Activated CD4-positive, alpha-beta T cell treated with anti-CD3 and anti-CD28 coated beads for 48 hours (primary cell): ENCODE data around the gene OR13C2.
"Not testable (repeated sequence)": the region's sequence is repeated elsewhere in the genome, so short reads cannot be mapped to it uniquely, and the experiment has no call there.

Source experiments
- DNase-seq: peaks from one replicate; pipeline ENCODE4 v3.0.0-alpha.2; 2020

OR13C2 gene, protein sequence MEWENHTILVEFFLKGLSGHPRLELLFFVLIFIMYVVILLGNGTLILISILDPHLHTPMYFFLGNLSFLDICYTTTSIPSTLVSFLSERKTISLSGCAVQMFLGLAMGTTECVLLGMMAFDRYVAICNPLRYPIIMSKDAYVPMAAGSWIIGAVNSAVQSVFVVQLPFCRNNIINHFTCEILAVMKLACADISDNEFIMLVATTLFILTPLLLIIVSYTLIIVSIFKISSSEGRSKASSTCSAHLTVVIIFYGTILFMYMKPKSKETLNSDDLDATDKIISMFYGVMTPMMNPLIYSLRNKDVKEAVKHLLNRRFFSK

DNA sequence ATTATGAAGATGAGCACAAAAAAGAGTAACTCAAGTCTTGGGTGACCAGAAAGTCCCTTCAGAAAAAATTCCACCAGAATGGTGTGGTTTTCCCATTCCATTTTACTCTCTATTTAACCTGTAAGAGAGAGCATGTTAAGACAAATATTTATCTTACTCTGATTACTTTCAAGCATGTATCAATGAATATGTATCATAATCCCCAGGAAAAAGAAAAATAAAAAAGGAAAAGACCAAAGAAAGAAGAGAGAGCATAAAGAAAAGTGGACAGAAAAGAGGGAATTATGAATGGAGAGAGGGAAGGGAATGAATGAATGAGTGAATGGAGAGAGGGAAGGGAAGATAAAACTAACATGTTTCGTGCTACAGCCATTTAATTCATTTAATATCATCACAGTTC is at the start of gene OR13C2:
Gene OR13C2 (minus strand): TSS at position 101 of the 400 bp plus-strand sequence. CDS start 0 bp downstream, at position 101.
- DNase-seq: not testable (repeated sequence)

DNA sequence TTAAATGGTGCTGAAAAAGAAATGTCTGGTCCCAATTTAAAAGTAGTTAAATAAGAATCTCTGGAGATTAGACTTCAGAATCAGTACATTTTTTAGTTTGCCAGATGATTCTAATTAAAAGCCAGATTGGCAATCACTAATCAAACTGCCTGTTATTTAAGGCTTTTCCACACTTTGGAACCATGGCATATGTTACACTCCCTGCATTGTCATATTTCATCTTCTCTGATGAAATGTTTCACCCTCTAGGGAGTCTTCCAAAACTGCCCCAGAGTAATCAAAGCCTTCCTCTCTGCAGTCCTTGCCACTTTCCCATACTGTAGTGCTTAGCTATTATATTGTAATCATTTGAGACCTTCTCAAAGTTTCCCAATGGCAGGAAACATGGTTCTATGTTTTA is 30.0 kb upstream of the OR13C2 start:
- DNase-seq: no peak

DNA sequence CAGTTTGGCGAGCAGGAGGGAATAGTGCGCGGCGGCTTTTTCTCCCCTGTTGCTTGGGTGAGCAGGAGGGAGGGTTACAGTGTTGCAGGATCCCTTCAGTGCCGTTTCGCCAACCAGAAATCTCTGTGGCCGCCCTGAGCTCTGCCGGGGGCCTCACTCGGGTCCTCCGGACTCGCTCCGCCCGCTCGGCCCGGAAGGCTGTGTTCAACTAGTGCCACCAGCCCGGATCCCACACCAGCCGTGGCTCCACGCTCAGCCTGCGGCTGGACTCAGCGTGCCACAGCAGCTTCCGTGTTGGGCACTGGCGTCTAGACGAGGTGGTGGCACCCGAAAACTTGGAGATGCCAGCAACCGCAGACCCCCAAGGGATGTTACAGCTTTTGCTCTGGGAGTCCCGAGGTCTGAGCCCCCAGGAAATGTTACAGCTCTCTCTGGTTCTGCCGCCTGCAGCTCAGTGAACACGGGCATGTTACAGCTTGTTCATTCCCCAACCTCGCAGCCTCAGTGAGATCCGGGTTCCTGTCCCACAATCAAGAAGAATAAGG is 28.6 kb upstream of the OR13C2 start:
- DNase-seq: no peak

DNA sequence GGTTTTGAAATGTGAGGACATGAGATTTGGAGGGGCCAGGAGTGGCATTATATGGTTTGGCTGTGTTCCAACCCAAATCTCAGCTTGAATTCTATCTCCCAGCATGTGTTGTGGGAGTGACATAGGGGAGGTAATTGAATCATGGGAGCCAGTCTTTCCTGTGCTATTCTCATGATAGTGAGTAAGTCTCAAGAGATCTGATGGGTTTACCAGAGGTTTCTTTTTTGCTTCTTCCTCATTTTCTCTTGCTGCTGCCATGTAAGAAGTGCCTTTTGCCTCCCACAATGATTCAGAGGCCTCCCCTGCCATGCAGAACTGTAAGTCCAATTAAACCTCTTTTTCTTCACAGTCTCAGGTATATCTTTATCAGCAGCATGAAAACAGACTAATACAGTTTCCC is 20.5 kb upstream of the OR13C2 start:
- DNase-seq: not testable (repeated sequence)

DNA sequence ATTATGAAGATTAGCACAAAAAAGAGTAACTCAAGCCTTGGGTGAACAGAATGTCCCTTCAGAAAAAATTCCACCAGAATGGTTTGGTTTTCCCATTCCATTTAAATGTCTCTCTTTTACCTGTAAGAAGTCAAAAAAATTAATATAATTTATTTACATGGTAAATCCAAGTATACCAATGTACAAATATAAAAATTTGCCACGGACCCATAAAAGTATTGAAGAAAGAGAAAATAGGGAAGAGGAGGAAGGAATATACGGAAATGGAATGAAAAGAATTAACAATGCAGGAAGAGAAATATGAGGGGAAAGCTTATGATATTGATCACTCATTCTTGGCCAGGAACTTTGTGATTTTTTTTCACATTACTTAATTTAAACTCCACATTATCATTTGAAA is 12.7 kb upstream of the OR13C2 start, which contains the start of gene OR13C9:
Gene OR13C9 (minus strand): TSS at position 101 of the 400 bp plus-strand sequence. CDS start 0 bp downstream, at position 101.
- DNase-seq: no peak

DNA sequence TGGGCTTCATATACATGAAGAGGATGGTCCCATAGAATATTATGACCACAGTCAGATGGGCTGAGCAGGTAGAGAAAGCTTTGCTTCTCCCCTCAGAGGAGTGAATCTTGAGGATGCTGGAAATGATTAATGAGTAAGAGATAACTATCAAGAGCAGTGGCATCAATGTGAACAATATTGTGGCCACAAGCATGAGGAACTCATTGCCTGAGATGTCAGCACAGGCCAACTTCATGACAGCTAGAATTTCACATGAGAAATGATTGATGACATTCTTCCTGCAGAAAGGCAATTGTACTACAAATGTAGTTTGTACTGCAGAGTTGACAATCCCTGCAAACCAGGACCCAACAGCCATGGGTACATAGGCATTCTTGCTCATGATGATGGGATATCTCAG is 12.0 kb upstream of the OR13C2 start:
- no peak for DNase-seq

DNA sequence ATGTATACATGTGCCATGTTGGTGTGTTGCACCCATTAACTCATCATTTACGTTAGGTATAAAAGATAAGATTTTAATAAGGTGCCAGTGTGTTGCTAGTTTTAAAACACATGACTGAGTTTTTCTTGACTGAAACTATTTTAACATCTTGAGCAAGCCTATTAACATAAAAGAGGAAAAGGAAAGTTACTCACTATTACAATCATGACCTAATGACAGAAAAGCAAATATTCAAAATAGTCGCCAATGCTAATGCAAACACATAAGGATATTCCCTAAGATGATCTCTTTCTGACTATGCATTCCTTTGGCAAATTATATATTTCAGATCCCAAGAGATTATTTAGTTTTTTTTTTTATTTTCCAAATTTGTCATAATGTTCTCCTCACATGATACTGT is 5.8 kb upstream of the OR13C2 start:
- DNase-seq: no peak

DNA sequence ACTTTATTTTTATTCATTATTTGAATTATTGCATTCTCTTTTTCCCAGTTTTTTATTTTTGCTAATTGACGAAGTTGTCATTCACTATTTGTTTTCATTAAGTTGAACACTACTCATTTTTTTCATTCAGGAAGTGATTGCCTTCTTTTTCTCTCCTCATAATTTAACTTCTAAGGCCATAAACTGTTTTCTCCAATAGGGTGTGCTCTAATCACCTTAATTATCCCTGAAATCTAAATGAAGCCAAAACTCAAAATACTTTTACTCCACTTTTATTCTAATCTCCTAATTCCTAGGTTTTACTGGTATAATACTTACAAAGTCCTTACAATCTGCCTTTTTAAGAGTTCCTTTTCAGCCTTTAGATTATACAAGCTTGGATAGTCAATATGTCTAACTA is 2.9 kb upstream of the OR13C2 start:
- DNase-seq: no peak

DNA sequence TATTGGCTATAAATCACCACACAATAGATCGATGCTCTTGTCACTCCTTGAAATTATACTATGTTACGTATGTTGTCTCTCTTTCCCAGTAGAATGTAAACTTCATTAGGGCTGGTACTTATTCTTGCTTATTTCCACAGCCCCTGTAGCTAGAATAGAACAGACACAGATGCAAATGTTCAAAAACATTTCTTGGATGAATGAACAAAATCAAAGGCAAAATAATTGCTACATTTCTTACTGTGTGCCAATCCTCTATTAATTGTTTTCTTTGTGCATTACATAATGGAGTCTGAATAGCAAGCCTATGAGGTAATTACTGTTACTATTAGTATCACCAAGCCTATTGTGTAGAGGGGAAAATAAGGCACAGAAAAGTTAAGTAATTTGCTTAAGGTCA is 725 bp upstream of the OR13C2 start:
- no peak for DNase-seq

DNA sequence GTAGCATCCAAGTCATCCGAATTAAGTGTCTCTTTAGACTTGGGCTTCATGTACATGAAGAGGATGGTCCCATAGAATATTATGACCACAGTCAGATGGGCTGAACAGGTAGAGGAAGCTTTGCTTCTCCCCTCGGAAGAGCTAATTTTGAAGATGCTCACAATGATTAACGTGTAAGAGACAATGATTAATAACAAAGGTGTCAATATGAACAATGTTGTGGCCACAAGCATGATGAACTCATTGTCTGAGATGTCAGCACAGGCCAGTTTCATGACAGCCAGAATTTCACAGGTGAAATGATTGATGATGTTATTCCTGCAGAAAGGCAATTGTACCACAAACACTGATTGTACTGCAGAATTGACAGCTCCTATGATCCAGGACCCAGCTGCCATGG is 626 bp downstream of the OR13C2 start:
- no peak for DNase-seq

DNA sequence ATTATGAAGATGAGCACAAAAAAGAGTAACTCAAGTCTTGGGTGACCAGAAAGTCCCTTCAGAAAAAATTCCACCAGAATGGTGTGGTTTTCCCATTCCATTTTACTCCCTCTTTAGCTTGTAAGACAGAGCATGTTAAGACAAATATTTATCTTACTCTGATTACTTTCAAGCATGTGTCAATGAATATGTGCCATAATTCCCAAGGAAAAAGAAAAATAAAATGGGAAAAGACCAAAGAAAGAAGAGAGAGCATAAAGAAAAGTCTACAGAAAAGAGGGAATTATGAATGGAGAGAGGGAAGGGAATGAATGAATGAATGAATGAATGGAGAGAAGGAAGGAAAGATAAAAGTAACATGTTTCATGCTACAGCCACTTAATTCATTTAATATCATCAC is 6.1 kb downstream of the OR13C2 start, which contains the start of gene OR13C5:
Gene OR13C5 (minus strand): TSS at position 101 of the 400 bp plus-strand sequence. CDS start 0 bp downstream, at position 101.
- DNase-seq: not testable (repeated sequence)

DNA sequence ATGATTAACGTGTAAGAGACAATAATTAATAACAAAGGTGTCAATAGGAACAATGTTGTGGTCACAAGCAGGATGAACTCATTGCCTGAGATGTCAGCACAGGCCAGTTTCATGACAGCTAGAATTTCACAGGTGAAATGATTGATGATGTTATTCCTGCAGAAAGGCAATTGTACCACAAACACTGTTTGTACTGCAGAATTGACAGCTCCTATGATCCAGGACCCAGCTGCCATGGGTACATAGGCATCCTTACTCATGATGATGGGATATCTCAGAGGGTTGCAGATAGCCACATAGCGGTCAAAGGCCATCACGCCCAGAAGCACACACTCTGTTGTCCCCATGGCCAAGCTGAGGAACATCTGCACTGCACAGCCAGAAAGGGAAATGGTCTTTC is 6.7 kb downstream of the OR13C2 start:
- not testable (repeated sequence) for DNase-seq

DNA sequence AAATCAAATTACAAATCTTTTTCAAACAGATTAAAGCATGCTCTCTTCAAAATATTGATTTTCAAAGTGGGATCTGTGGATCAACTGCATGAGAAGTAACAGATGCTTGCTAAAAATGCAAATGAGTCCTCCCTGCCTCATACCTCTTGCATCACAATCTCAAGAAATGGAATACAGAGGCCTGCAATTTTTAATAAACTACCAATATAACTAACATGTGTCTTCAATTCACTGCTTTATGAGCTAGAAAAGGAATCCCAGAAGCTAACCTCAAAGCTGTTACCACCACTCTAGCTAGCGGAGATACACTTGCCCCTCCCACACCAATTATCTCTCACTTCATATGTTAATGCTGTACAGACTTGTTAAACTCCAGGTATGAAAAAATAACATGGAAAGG is 15.8 kb downstream of the OR13C2 start:
- no peak for DNase-seq

DNA sequence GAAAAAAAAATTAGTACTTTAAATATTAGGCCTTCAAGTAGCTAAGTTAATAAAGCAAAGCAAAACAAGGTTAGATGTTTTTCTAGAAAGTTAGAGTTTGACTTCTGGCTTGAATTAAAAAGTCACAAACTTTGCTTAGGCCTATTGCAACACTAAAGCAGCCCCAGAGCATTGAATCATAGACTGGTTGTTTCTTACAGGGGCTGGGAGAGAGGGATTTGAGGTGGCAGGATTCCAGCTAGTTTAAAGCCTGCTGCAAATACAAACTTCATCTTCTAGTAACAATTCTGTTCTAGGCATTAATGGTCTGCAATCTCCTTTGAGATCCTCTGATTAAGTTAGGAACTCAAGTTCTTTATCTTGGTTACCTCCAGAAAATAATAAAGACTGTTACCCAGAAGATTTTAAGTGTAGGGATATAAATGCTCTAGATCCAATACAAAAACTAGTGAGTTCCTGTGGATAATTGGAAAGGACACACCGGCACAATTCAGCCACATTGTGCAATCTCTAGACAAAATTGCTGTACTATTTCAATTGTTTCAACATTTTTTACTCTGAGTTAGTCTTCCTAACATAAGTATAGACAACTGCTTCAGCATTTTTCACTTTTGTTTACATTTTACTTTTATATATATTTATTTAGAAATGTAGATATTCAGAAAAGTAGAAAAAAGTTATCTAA is 18.8 kb downstream of the OR13C2 start:
- no peak for DNase-seq

DNA sequence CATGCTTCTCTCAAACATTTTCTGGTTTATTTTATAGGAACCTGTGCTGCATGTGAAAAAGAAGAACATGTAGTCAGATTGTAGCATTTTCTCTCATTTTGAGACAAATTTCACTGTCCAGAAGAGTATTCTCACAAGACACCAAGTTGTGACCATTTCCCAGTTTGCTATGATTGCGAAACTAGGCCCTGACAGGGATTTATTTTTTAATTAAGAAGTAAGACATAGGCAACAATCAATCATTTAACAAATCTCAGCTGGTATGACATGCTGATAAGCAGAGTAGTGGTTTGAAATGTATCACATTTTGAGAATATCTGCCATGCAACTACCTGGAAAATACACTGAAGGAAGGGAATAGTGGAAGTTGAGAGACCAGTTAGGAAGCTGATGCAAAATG is 24.9 kb downstream of the OR13C2 start:
- DNase-seq: no peak

DNA sequence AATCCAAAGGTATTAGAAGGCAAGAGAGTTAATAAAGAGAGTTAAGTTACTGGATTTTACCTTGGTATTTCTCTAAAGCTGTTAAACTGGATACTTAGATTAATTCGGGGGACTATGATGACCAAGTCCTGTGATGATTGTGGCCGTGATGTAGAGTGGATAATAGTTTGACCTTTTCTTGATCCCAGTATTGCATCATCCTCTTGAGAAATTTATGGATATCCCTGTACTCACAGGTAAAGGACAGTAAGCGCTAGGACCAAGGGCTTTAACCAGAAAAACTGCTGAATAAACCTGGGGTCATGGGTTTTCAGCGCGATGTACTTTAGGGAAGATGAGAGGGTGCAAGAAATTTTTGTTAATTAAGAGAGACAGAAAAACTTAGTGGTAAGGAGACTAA is 28.2 kb downstream of the OR13C2 start:
- DNase-seq: no peak

DNA sequence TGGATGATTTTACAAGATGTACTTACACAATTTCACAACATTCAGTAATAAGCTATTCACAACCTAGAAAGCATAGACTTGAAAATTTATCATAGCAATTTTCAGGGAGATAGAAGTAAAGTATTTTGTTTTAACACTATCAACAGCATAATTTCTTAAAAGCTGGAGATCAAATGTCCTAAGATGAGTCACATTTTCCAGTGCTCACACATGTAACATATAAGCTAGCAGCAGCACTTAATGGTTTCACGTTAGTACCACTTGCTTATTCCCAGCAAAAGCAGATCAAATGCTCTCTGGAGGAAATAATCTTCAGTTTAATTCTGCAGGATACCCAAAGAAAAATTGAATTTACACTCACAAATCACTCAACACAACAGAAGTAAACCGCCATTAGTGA is 30.0 kb downstream of the OR13C2 start:
- no peak for DNase-seq

DNA sequence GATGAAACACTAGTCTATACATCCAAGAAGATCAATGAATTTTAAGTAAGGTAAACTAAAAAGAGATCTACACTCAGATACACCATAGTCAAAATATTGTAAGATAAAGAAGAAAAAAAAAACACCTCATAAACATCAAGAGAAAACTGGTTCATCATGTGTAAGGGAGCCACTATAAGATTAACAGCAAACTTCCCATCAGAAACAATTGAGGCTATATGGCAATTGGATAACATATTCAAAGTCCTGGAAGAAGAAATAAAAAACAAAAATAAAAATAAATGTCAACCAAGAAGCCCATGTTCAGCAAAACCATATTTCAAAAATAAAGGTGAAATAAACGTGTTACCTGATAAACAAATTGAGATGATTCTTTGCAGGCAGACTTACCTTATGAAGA is 32.8 kb downstream of the OR13C2 start:
- DNase-seq: no peak

DNA sequence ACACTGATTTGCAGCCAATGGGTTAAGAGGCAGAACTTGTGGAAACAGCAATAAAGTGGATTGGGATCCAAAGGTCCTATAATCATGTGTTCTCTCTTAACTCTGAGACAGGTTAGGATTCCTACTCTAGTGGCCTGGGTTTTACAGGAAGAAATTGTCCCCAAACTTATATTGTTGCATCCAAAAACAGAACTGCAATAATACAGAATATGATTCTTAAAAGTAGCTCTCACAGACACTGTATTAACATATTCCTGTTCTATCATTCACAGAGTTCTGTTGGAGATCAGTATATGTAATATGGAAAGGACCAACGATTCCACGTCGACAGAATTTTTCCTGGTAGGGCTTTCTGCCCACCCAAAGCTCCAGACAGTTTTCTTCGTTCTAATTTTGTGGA is 36.6 kb downstream of the OR13C2 start, which contains the start of gene OR13C8:
Gene OR13C8 (plus strand): TSS at position 301 of the 400 bp plus-strand sequence. CDS start 0 bp downstream, at position 301.
- no peak for DNase-seq

DNA sequence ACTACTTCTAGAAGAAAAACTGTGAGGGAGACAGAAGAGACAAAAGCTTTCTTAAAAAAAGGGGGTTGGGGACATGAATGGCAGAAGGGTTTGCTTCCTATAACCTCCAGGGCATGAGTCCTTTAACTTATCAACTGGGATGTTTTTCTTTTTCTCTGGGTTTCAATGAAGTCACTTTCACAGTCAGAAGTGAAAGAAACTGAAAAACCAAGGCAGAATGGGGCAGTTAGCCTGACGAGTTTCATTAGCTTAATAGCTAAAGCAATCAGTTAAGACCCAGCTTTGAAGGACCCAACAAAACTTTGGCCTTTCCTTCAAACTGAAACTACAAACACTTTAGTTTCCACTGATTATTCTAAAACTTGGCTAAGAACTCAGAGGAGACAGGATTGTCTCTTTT is 41.1 kb downstream of the OR13C2 start:
- no peak for DNase-seq

DNA sequence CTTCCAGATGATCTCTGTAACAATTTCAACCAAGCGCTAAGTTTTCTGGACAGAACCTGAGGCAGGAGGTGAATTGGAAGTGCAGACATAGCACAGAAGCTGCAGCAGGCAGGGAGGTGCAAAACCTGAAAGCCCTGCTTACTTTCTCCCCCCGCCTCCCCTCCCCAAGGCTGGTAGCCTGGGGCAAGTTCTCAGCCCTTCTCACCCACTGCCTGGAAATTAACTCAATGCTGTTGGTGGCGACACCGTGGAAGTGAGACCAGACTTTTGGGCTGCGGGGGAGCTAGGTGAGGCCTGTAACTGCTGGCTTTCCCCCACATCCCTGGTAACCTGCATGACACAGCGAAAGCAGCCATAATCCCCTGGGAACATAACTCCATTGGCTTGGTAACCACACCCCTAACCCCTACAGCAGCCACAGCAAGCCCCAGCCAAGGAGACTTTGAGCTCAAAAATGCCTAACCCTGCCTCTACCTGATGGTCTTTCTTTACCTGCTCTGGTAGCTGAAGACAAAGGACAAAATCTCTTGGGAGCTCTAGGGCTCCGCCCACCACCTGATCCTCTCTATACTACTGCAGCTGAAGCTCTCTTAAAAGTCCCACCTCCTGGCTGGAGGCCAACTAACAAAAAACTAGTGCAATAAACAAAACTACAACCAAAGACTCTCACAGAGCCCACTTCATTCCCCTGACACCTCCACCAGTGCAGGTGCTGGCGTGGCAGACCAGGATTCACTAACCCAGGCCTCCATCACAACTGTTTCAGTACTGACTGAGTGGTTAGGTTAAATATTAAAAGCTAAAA is 48.4 kb downstream of the OR13C2 start:
- no peak for DNase-seq

DNA sequence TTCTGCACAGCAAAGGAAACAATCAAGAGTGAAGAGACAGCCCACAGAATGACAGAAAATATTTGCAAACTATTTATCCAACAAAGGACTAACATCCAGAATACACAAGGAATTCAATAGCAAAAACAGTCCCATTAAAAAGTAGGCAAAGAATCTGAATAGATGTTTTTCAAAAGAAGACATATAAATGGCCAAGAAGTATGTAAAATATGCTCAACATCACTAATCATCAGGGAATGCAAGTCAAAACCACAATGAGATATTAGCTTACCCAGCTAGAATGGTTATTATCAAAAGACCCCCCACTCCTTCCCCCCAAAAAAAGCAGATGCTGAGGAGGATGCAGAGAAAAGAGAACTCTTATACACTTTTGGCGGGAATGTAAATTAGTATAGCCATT is 49.9 kb downstream of the OR13C2 start:
- no peak for DNase-seq
